Stimulated activated CD8-positive, alpha-beta memory T cell treated with anti-CD3 and anti-CD28 coated beads, Interleukin-4, amount 100 ng/mL, for 4 hours (primary cell): Measurements from ENCODE around the gene PIK3R1.

Experiments
- DNase-seq, 2 donors: peaks; one replicate each; pipeline ENCODE4 v3.0.0-alpha.2; 2020; ENCODE audit warnings: low read depth in 2 of 2, low spot score in 1 of 2

Gene PIK3R1

GRCh38 chr5:68320413-68320986 is 104.9 kb downstream of the PIK3R1 start:
- DNase-seq: no peak

GRCh38 chr5:68325065-68325580 is 109.6 kb downstream of the PIK3R1 start:
- no peak for DNase-seq

- no peak for DNase-seq
Measured at GRCh38 chr5:68329554-68330255, 114.1 kb downstream of the PIK3R1 start.

- DNase-seq: no peak
Measured at GRCh38 chr5:68330574-68330973, 115.0 kb downstream of the PIK3R1 start.

GRCh38 chr5:68331192-68332079 is 115.9 kb downstream of the PIK3R1 start:
- DNase-seq: no peak

- no peak for DNase-seq
Measured at GRCh38 chr5:68332080-68332451, 116.5 kb downstream of the PIK3R1 start.

GRCh38 chr5:68332556-68332955 is 117.0 kb downstream of the PIK3R1 start:
- DNase-seq: no peak

- DNase-seq: no peak
Measured at GRCh38 chr5:68333649-68334552, 118.3 kb downstream of the PIK3R1 start.

- no peak for DNase-seq
Measured at GRCh38 chr5:68334553-68334886, 119.0 kb downstream of the PIK3R1 start.

GRCh38 chr5:68335075-68335474 is 119.5 kb downstream of the PIK3R1 start:
- no peak for DNase-seq

- no peak for DNase-seq
Measured at GRCh38 chr5:68336200-68336599, 120.6 kb downstream of the PIK3R1 start.

GRCh38 chr5:68337235-68337634 is 121.7 kb downstream of the PIK3R1 start:
- no peak for DNase-seq

- DNase-seq: no peak
Measured at GRCh38 chr5:68339921-68340321, 124.4 kb downstream of the PIK3R1 start.

GRCh38 chr5:68341006-68341405 is 125.5 kb downstream of the PIK3R1 start:
- DNase-seq: no peak

GRCh38 chr5:68342693-68343092 is 127.1 kb downstream of the PIK3R1 start:
- no peak for DNase-seq

GRCh38 chr5:68343421-68343826 is 127.9 kb downstream of the PIK3R1 start:
- no peak for DNase-seq

GRCh38 chr5:68344447-68345111 is 129.0 kb downstream of the PIK3R1 start:
- DNase-seq: no peak

- DNase-seq: no peak
Measured at GRCh38 chr5:68345171-68345570, 129.6 kb downstream of the PIK3R1 start.

GRCh38 chr5:68345582-68345981 is 130.0 kb downstream of the PIK3R1 start:
- no peak for DNase-seq

GRCh38 chr5:68347536-68347935 is 132.0 kb downstream of the PIK3R1 start:
- DNase-seq: no peak
